Stimulated activated CD8-positive, alpha-beta memory T cell treated with anti-CD3 and anti-CD28 coated beads, Interleukin-15, amount 100 ng/mL, for 4 hours (primary cell): Measurements from ENCODE around the gene ALG2.

Source experiments
- DNase-seq, 2 donors: peaks; one replicate each; pipeline ENCODE4 v3.0.0-alpha.2; 2020; ENCODE audit warnings: low read depth in 2 of 2

Gene ALG2, protein sequence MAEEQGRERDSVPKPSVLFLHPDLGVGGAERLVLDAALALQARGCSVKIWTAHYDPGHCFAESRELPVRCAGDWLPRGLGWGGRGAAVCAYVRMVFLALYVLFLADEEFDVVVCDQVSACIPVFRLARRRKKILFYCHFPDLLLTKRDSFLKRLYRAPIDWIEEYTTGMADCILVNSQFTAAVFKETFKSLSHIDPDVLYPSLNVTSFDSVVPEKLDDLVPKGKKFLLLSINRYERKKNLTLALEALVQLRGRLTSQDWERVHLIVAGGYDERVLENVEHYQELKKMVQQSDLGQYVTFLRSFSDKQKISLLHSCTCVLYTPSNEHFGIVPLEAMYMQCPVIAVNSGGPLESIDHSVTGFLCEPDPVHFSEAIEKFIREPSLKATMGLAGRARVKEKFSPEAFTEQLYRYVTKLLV

DNA sequence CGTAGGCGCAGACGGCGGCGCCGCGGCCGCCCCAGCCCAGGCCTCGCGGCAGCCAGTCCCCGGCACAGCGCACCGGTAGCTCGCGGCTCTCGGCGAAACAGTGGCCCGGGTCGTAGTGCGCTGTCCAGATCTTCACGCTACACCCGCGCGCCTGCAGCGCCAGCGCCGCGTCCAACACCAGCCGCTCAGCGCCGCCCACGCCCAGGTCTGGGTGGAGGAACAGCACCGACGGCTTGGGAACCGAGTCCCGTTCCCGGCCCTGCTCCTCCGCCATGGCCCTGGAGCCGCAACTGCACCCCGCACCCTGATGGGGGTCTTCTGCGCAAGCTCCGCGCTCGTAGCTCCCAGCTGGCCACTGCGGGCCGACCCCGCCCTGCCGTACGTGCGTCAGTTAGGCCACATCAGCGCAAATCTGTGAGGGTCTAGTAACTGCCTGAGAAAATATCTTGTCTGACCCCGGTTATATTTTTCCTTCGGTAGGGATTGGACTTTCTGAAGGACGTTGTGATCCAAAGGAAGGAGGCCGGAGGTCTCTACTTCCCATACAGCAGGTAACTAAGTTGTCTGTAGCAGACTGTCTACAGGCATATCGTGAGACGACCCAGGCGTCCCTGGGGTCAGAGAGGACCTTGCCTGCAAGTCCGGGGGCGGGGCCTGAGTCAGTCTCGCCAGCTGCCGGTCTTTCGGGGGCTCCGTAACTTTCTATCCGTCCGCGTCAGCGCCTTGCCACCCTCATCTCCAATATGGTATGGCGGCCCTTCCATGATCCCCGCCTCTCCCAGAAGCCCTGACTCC is at the start of gene ALG2, which contains the start of gene SEC61B:
ALG2 (minus strand) TSS at position 322 of the 795 bp plus-strand sequence; CDS start at position 274, 48 bp downstream.
SEC61B (plus strand) TSS at position 662 of the 795 bp plus-strand sequence; CDS start at position 744, 82 bp downstream.
- DNase-seq: peak; percentile 86 to 89

DNA sequence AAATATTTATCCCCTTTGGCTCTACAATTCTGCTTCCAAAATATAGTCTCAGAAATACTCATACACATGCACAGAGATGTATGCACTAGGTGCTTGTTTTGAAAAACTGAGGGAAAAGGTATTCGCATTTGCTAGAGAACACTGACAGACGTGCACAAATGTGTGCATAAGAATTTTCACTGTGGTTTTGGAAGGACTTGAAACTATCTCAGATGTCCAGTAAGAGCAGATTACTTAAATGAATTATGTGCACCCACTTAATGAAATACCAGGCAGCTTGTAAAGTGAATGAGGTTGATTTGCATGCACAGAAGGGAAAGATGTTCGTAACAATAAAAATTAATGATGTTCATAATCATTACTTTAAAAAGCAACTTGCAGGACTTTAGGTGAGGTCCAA is 48.7 kb upstream of the ALG2 start:
- DNase-seq: no peak

DNA sequence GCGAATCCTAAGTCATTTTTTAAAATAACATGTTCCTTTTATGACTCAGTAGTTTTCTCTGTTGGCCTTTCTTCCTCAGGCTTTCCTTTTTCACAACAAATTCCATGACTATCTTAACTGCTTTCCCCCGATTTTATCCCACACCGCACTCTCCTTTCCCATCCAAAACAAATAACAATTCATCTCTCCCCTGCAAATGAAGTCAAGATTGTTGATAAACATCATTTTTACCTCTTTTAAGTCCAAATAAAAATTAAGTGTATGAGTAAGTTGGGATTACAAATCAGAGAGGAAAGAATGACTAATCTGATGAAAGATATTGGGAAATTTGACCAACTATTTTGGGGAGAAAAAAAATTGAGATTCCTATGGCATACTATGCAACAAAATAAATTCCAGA is 47.7 kb upstream of the ALG2 start:
- no peak for DNase-seq

DNA sequence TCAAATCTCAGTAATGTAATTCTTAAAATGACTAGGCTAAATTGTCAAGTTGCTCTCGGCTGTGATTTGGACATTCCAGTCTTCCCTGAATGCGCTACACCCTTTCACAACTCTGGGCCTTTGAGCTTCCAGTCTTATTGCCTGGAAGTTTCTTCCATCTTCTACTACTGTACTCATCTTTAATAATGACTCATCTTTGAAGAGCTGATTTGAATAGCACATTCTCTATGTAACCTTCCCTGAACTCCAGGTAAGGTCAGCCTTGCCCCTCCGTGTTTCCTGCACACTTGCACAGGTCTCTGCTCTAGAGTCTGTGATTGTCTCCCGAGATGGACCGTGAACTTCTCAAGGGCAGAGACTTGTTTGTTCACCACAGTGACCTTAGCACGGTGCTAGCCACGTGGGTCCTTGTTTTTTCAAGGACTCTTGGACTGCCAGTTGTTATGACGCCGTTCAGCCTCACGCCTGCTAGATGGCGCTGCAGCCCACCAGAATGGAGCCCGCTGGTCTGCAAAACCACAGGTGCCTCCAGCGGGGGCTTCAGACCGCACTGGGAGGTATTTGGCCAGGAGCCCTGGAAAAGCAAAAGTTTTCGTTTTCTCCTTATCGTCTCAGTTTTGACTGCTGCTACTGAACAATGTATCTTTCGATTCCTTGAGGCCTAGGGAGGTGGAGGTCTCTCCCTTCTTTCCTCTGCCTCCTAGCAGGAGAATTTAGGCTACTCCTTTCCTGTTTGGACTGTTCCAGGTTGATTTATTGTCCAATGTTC is 44.7 kb upstream of the ALG2 start:
- DNase-seq: peak in 1 of 2 donors; percentile 19

DNA sequence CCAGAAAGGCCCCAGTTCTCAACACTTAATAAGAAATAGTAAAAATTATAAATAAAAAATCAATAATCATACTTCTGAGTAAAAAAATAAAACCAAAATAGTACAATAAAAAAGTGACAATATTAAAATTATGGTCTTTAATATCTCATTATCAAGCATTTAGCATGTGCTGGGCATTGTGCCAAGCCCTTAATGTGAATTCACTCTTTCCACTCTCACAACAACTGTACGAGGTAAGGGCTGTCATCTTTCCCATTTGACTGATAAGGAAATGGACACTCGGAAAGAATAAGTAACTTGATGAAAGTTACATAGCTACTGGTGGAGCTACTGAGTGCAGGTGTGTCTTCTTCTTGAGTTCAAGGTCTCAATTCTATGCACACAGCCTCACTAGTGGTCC is 43.9 kb upstream of the ALG2 start:
- no peak for DNase-seq

DNA sequence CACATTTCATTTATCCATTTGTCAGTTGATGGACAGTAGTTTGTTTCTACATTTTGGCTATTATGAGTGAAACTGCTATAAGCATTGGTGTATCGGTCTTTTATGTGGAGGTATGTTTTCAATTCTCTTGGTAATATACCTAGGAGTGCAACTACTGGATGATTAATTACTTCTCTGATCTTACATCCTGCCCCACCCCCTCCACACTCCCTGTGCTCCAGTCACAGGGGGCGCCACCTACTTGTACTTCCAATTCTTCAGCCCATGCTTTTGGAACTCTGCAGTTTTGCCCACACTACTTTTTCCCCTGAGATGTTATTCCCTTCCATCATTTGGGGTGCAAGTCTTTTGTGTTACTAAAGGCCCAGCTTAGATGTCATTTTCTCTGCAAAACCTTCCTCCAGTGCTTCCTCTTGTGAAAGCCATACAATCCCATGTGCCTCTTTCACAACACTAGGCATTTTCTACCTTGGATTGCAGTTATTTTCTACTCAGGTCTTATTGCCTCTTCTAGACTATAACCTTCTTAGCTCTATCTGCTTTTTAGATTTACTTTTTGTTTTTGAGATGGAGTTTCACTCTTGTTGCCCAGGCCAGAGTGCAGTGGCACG is 42.4 kb upstream of the ALG2 start:
- DNase-seq: no peak

DNA sequence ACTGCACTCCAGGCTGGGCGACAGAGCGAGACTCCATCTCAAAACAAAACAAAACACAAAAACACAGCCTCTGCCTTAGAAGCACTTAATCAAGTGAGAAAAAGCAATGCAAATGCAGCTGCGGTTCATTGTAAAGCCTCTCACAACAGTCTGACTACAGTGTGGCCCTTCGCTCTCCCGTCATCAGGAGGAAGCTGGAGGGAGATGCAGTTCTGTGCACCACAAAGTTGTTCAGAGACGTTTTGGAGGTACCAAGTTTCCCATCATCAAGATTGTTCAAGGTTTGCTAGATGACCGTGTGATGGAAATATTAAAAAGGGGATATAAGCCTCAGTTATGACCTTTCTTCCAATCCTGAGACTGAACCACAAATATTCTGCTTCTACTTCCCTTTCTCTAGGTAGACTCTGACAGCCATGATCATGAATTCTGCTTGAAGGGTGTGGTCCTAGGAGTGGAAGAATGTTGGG is 41.2 kb upstream of the ALG2 start:
- no peak for DNase-seq

DNA sequence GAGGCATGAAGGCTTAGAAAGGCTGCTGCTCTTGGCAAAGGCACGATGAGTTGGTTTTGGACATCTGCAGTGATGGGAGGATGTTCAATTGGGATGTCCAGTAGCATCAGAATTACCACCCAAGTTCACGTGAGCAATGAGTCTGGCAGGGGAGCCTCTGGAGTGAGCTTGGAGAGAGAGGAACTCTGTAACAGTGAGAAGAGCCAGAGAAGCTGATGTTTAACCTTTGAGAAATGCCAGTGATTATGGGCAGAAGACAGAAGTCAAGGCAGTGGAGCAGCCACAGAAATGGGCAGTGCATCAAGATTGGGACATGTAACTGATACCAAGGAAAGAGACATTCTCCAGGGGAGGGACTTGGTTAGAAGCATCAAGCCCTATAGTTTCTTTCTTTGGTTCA is 40.2 kb upstream of the ALG2 start:
- no peak for DNase-seq

DNA sequence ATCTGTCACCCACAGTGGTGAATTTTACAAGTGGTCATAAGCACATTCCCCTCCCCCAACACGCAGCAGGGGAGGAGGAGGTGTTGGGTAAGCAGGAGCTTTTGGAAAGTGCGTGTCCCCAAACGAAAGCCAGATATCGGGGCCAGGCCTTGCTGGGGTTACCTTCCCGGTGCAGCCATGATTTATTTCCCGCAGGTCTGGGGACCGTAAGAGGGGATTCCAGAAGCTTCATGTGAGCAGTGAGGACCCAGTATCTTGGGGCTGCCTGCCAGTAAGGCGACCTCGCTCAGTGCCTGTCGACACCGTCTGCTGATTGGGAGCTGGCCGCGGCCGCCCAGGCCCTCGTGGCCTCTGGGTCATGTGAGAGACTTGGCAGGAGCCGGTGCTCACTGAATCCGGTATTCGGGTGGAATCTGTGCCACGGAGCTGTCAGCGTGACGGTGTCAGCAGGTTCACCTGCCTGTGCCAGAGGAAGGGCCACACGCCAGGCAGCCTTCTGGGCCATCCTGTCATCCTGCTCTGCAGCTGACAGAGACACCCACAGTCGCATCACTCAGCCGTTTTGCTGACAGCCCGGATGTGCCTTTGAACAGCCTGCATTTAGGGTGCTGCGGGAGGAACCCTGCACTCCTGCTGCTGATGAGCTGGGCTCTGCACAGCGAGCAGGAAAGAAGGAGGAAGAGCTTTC is 37.6 kb upstream of the ALG2 start:
- peak in 1 of 2 donors; percentile 11 for DNase-seq

DNA sequence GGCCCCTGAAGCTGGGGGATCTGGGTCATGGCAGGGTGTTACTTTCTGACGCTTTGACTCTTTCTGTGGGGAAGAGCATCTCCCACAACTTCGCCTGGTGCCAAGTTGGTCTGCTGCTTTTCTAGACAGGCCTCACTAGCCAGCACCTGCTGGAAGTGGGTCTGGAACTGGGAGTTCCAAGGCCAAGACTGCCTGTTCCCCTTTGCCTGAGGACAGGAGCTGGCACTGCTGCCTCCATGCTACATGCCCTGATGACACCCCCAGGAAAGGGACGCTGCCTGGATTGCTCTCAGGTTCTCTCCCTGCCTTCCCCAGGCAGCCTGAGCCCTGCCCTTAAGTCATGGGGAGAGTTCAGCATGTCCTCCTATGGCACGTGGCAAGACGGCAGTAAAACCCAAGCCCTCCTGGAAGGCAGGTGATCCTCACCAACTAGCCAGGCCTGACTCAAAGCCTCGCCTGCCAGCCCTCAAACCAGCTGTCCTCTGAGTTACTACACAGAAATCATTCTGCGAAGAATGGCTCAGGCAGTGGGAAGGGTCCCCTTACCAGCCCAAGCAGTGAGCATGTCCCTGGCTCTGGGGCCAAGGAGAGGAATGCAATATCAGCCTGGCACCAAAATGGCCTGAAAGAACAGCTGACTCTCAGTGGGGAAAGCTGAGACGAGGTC is 36.1 kb upstream of the ALG2 start:
- no peak for DNase-seq

DNA sequence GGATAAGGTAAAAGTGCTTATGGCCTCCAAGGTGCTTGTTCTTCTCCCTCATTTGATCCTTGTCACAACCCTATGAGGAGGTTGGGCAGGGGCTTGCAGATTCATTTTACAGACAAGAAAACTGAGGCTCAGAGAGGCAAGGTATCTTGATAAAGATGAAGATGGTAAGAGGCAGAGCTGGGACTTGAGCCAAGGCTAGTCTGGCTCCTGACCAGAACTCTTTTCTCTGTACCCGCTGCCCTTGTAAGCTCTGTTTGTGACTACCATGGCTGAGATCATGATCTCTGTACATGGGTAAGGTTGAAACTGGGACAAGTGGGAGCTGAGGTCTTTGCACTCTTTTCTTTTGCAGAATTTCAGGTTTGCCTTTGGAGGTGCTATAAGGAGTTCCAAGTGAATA is 33.9 kb upstream of the ALG2 start:
- DNase-seq: no peak

DNA sequence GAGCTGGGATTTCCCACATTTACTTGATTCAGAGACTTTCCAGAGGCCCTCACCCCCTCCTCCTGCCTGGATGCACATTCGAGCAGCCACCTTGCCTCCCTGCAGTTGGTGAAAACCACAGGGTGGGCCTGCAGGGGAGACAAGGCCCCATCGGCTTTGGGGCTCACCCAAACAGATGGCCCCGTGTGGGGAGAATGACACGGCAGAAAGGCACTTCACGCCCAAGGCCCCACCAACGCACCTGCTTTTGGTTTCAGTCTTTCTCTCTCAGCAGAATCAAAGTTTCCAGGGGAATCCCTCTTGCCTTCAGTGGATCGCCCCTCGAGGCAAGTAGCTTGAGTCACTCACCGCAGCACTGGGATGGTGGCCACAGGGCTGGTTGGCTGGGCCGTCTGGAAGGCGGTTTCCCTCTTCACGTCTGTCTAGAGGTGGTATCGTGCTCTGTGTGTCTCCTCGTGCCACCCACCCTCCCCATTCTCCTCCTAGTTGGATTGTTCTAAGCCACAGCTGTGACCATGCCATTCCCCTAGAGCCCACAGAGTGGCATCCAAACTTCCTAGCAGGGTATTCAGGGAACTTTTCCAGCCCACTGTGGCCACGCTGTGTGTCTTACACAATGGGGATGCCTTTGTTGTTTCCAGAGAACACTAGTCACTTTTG is 32.2 kb upstream of the ALG2 start:
- DNase-seq: peak; percentile 55 to 71

DNA sequence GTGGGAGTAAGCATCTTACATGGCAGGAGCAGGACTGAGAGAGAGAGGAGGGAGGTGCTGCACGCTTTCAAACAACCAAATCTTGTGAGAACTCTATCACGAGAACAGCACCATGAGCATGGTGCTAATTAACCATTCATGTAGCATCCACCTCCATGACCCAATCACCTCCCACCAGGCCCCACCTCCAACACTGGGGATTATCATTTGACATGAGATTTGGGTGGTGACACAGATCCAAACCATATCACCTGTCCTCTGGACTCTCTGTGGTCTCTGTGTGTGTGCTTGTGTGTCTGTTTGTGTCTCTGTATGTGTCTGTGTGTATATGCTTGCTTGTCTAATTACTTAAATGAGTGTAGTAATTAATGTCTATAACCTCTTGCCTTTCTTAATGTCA is 31.4 kb upstream of the ALG2 start:
- DNase-seq: no peak

DNA sequence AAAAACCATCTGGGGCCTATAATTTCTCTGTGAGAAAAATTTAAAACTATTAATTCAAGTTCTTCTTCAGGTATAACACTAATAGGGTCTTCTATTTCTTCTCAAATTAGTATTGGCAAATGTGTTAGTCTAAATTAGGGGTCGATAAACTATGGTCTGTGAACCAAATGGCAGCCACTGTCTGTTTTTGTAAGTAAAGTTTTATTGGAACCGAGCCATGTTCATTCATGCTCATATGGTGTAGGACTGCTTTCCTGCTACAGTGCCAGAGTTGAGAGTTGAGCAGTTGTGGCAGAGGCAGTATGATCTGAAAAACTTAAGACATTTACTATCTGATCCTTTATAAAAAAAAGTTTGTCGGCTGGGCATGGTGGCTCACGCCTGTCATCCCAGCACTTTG is 29.4 kb upstream of the ALG2 start:
- DNase-seq: no peak

DNA sequence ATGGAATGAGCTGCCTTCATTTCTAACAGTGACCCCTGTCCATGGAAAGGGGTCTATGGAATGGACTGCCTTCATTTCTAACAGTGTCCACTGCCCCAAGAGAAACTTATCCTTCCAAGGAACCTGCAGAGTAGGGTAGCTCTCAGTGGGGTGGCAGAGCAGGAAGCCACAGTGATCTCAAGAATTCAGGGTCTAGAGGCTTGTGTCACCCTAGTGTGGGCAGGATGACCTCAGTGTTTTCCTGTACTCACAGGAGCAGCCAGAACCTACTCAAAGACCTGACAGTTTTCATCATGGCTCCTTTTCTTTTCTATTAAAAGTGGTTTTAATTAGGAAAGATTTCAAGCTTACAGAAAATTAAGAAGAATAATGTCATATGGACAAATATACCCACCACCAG is 27.9 kb upstream of the ALG2 start:
- DNase-seq: no peak

DNA sequence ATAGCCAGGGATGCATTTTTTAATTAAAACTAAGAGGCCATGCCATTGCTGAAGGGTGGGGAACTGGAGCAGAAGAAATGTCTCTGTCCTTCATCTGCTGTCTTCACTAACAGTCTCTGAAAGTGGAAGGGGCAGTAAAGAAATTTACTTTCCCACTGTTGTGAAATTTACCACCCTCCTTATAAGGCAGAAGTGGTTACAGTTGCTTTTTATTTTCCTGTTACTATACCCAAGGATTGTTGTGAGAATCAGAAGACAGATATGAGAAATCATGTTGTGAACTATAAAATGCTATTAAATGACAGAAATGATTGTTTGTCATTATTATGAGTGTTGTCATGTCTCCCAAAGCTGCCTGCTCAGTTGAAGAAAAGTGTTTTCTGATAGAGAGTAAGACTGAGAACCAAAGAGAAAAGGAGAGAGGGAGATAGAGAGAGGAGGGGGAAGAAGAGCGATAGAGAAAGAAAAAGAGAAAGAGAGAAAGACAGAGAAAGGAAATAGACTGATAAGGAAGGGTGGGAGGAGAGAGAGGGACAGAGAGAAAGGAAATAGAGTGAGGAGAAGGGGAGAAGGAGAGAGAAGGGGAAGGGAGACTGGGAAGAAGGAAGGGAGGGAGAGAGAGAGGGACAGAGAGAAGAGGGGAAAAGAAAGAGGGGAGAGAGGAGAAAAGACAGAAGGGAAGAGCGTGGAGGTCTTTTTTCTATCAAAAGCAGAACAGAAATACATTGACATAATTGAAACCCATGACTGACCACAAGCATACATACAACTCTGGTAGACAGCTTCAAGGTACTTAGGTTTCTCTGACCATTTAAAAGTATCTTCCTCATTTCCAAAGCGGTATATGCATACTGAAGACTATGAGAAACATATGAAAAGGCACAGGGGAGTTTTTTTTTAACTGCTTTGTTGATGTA is 22.9 kb upstream of the ALG2 start:
- no peak for DNase-seq

DNA sequence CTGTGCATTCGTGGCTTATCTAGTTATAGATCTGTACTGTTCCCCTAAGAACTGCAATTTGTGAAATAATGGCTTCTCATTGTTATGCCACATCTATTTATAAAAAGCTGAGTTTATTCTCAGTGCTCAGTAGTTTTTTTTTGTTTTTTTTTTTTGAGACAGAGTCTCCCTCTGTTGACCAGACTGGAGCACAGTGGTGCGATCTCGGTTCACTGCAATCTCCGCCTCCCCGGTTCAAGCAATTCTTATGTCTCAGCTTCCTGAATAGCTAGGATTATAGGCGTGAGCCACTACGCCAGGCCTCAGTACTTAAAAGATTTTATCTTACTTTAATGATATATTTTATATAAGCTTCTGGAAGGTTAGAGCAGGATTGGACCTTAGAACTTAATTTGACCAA is 19.4 kb upstream of the ALG2 start:
- DNase-seq: no peak

DNA sequence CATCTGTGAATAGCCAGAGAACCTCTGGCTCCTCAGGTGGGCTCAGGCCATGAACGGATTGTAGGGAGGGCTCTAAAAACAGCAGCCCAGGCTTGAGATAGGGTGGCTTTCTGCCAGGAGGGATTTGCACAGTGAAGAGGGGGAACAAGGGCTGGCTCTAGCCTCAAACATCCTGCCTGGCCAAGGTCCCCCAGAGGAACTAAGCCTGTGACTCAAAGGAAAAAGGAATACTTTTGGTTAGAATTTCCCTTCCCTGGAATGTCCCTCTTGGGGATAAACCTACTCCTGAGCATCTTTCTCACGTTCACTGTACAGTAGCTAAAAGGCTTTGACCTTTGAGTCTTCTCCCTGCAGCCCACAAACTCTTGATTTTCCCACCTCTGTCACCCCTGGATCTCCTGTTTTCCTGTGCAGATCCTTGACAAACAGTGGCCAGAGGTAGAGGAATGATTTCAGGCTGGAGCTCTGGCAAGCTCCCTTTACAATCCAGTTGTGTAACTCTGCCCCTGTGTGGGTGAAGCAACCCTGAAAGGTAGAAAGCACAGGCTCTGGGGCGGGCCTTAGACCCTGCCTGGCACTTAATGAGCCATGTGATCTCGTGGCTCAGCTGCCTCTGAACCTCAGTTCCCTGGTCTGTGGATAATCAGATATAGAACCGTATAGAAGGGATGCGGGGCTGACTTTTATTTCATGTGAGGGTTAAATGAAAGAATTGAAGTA is 17.8 kb upstream of the ALG2 start:
- DNase-seq: no peak
